Calu3 (cell line): ENCODE measurements around the gene HNF4A. TPM values are rescaled to one million over a fixed set of nuclear protein-coding genes. Genes with fewer than 3 reads are reported as not detected.
A peak's percentile ranks its signal among the peaks of the same experiment; 100 is the strongest.

Experiments
- BruUV-seq: library from RNA; stranded (reverse); fragments of 400-500 nt; replicated peaks from 2 replicates; lab custom pipeline; 2021; lab: Mats Ljungman, UMichigan
- CTCF ChIA-PET: fragments of 300-600 bp; sonication (Branson Sonifier 250); formaldehyde crosslinking; loops from one replicate; lab custom pipeline; 2022; ENCODE audit warnings: antibody characterized with exemption; lab: Charles Lee
- DNase-seq: peaks from one replicate; pipeline ENCODE4 v3.0.0; 2022
- H3K27ac Mint-ChIP-seq: one replicate; pipeline ENCODE4 v1.8.0; 2022; ENCODE audit warnings: mixed read lengths; ENCODE audit not compliant: unreplicated experiment
- H3K27me3 Mint-ChIP-seq: one replicate; pipeline ENCODE4 v1.8.0; 2022; ENCODE audit warnings: mixed read lengths; ENCODE audit not compliant: unreplicated experiment
- H3K36me3 Mint-ChIP-seq: one replicate; pipeline ENCODE4 v1.8.0; 2022; ENCODE audit warnings: mild to moderate bottlenecking, moderate library complexity, mixed read lengths; ENCODE audit not compliant: insufficient read depth, unreplicated experiment
- H3K4me1 Mint-ChIP-seq: one replicate; pipeline ENCODE4 v1.8.0; 2022; ENCODE audit warnings: mild to moderate bottlenecking, low read depth, mixed read lengths; ENCODE audit not compliant: unreplicated experiment
- H3K4me3 Mint-ChIP-seq: one replicate; pipeline ENCODE4 v1.8.0; 2022; ENCODE audit warnings: mild to moderate bottlenecking, low read depth, moderate library complexity, mixed read lengths; ENCODE audit not compliant: unreplicated experiment
- H3K9me3 Mint-ChIP-seq: one replicate; pipeline ENCODE4 v1.8.0; 2022; ENCODE audit warnings: low read depth, mixed read lengths; ENCODE audit not compliant: unreplicated experiment
- intact Hi-C: fragments of 100-400 bp; cut with micrococcal nuclease; formaldehyde crosslinking; loops from one replicate; pipeline ENCODE4 v1.10.0; 2022; ENCODE audit not compliant: unreplicated experiment
- total RNA-seq: library from RNA; stranded (reverse); gene quantifications from 2 replicates; pipeline ENCODE4 v1.2.3, GENCODE V29; 2022
- TF ChIP-seq, protein P1 (sequence below): fragments of 200-600 bp; IDR thresholded peaks from one replicate; pipeline ENCODE4 v1.8.0; 2022; ENCODE audit warnings: antibody characterized with exemption; ENCODE audit not compliant: unreplicated experiment

HNF4A gene
- total RNA-seq, 1 experiment from 2014 or later = 27.7 TPM

DNA sequence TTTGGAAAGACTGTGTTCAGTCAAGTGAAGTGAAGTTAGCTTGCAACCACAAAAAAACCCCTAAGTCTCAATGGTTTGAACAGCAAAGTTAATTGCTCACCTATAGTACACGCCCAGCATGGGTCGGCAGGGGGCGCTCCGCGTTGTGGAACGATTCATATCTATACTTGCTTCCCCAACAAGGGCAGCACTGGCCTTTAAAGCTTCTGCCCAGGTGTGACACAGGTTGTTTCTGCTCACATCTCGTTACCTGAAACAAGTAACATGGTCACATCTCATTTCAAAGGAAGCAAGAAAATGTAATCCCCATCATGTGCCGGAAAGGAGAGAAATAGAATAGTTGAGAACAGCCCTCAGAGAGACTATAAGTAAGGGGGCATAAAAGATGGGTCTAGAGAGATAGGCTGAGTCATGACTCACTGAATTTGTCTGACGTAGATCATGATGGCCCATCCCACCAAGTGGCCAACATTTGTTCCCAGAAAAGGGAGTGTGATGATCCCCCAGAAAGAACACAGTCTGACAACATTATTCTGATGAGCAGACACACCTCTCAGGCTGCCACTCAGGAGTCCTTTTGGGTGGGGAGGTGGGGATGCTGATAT, 29.0 kb downstream of the HNF4A start:
- TF ChIP-seq, protein P1, sequence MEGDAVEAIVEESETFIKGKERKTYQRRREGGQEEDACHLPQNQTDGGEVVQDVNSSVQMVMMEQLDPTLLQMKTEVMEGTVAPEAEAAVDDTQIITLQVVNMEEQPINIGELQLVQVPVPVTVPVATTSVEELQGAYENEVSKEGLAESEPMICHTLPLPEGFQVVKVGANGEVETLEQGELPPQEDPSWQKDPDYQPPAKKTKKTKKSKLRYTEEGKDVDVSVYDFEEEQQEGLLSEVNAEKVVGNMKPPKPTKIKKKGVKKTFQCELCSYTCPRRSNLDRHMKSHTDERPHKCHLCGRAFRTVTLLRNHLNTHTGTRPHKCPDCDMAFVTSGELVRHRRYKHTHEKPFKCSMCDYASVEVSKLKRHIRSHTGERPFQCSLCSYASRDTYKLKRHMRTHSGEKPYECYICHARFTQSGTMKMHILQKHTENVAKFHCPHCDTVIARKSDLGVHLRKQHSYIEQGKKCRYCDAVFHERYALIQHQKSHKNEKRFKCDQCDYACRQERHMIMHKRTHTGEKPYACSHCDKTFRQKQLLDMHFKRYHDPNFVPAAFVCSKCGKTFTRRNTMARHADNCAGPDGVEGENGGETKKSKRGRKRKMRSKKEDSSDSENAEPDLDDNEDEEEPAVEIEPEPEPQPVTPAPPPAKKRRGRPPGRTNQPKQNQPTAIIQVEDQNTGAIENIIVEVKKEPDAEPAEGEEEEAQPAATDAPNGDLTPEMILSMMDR = peak; percentile 85
- no peak overlapping the region for H3K4me3 Mint-ChIP-seq
- peaks cover 7% of the 10 kb centered on the region for H3K36me3 Mint-ChIP-seq
- BruUV-seq = no TSS peak
- H3K9me3 Mint-ChIP-seq = no peaks in the 10 kb centered on the region
- intact Hi-C loops = loop anchor here (1.0 to 5.0 kb wide), 5 partner anchors 72 to 226 kb away; partner anchors contain the start of gene FITM2
- DNase-seq = peak; percentile 94
- H3K4me1 Mint-ChIP-seq = peaks cover 24% of the 10 kb centered on the region
- CTCF ChIA-PET = interaction anchor here (0.6 to 4.7 kb wide), 10 partner anchors 10 to 226 kb away, joined by 3 to 51 read pairs (median 5); partner anchors contain the start of genes FITM2 and HNF4A
- H3K27ac Mint-ChIP-seq = no peak overlapping the region
- no peaks in the 10 kb centered on the region for H3K27me3 Mint-ChIP-seq

DNA sequence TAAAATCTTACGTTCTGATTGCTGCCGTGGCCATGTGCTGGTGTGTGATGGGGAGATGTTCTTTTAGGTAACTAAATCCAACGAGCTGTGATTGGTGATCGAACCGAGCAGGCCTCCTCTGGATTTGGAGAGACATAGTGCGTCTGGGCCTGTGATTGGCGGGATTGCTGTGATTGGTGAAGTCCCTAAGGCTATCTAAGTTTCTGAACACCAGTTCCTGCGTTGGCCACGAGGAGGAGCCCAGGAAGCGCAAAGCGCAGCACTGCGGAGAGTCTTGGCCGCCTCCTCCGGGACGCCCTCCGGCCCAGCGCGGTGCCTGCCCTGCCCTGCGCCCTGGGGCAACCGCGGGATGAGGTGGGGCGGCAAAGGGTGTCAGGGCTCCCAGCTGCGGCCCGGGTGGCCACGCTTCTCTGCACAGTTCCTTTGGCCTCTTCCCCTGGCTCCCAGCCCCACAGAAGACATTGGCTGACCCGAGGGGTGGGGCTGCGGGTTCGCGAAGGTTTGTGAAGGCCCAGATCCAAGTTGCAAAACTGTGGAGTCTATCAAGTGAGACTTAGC, 33.0 kb downstream of the HNF4A start:
- intact Hi-C loops = loop anchor here (1.0 to 5.0 kb wide), 3 partner anchors 73 to 156 kb away; partner anchors contain the start of gene FITM2
- CTCF ChIA-PET = interaction anchor here (0.6 kb wide), 1 partner anchor 60 kb away, joined by 4 read pairs; no protein-coding TSS in a partner anchor
- Mint-ChIP-seq H3K36me3 (peaks cover 10% of the 10 kb centered on the region), H3K27me3 (no peaks in the 10 kb centered on the region), H3K4me1 (peaks cover 14% of the 10 kb centered on the region), H3K4me3 (no peak overlapping the region), H3K9me3 (no peaks in the 10 kb centered on the region), H3K27ac (no peak overlapping the region)
- no TSS peak for BruUV-seq
- peak; percentile 87 for DNase-seq
- TF ChIP-seq, protein P1 = peak; percentile 96

DNA sequence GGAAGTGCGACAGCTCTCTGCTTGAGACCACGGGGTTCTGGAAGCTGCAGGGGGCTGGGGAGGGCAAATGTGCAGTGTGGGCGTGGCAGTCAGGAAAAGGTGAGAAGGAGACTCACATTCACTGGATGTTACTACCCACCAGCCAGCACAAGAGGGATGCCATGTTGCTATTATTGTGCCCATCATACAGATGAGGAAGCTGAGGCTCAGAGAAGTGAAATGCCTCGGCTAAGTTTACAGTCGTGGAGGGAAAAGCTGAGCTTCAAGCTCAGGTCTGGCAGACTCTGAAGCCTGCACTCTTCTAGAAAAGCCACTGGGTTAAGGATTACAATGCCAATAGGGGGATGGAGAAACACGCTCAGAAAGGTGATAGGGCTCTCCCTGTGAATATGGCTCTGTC, 34.4 kb downstream of the HNF4A start:
- Mint-ChIP-seq H3K9me3 (no peaks in the 10 kb centered on the region), H3K4me3 (no peak overlapping the region), H3K27ac (no peak overlapping the region), H3K27me3 (no peaks in the 10 kb centered on the region), H3K4me1 (peaks cover 21% of the 10 kb centered on the region), H3K36me3 (peaks cover 14% of the 10 kb centered on the region)
- TF ChIP-seq, protein P1 = no peak
- no peak for DNase-seq
- BruUV-seq = no TSS peak
- CTCF ChIA-PET = interaction anchor here (0.9 kb wide), 1 partner anchor 25 kb away, joined by 4 read pairs; no protein-coding TSS in a partner anchor
- intact Hi-C loops = loop anchor here (5.0 kb wide), 2 partner anchors 78 to 158 kb away; partner anchors contain the start of gene FITM2

DNA sequence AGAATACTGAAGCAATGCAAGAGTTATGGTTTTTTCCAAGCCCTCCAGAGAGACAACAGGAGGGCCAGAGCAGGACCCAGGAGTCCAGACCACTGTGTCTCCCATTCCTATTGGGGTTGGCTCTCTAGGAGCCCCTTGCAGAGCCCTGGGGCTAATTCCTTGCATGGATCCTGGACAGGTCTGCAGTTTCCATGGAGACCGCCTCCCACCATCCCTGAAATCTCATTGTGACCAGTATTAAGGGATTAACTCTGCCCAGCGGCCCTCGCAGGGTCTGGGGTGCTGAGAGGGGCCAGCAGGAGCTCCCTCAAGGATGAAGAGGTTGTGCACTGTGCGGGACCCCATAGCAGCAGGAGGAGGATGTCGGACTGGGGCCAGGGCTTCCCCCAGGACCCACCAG, 34.8 kb downstream of the HNF4A start:
- CTCF ChIA-PET = interaction anchor here (0.9 kb wide), 1 partner anchor 24 kb away, joined by 4 read pairs; no protein-coding TSS in a partner anchor
- Mint-ChIP-seq H3K27me3 (no peaks in the 10 kb centered on the region), H3K9me3 (no peaks in the 10 kb centered on the region), H3K27ac (no peak overlapping the region), H3K4me3 (no peak overlapping the region), H3K36me3 (peaks cover 14% of the 10 kb centered on the region), H3K4me1 (peaks cover 21% of the 10 kb centered on the region)
- TF ChIP-seq, protein P1 = no peak
- intact Hi-C loops = no loop called here
- BruUV-seq = no TSS peak
- DNase-seq = no peak
